Fibroblast of the aortic adventitia (primary cell): ENCODE measurements around the gene TMC3. TPM values are rescaled to one million over a fixed set of nuclear protein-coding genes. Genes with fewer than 3 reads are reported as not detected.

Experiments used
- DNase-seq: peaks from one replicate; pipeline ENCODE4 v3.0.0-alpha.2; 2010; ENCODE audit warnings: low read depth
- H3K4me3 ChIP-seq: 2 replicates; pipeline ENCODE4 v1.5.1; 2011; ENCODE audit warnings: low read depth, mild to moderate bottlenecking, control low read depth, low read length, moderate library complexity
- CTCF ChIP-seq: IDR thresholded peaks from 2 replicates; pipeline ENCODE4 v1.5.1; 2011; ENCODE audit warnings: mild to moderate bottlenecking, low read length, control low read depth, inconsistent platforms; ENCODE audit not compliant: insufficient read depth
- total RNA-seq: library from RNA; depleted of rRNA; stranded (reverse); fragments of >200 nt; gene quantifications from 2 replicates; pipeline ENCODE4 v1.2.3, GENCODE V29; 2012; ENCODE audit warnings: low replicate concordance

The TMC3 gene
- total RNA-seq, 1 donor: under 0.01 TPM

- H3K4me3 ChIP-seq: no peak overlapping the region
- no peak for DNase-seq
- TF ChIP-seq CTCF: no peak
These were observed 62.1 kb downstream of the TMC3 start for GRCh38 chr15:81311752-81312464.

- TF ChIP-seq CTCF: no peak
- no peak for DNase-seq
- no peak overlapping the region for H3K4me3 ChIP-seq
These were observed 63.5 kb downstream of the TMC3 start for GRCh38 chr15:81310480-81310879.

GRCh38 chr15:81309647-81310450 is 64.2 kb downstream of the TMC3 start:
- no peak overlapping the region for H3K4me3 ChIP-seq
- no peak for TF ChIP-seq CTCF
- peak; percentile 48 for DNase-seq

- DNase-seq: no peak
- TF ChIP-seq CTCF: no peak
These were observed 65.8 kb downstream of the TMC3 start for GRCh38 chr15:81308260-81308659.

GRCh38 chr15:81304226-81304625 is 69.8 kb downstream of the TMC3 start:
- DNase-seq: peak; percentile 39
- no peak for TF ChIP-seq CTCF

More at GRCh38 chr15:81308260-81308659, 65.8 kb downstream of the TMC3 start:
- H3K4me3 ChIP-seq: no peak overlapping the region

GRCh38 chr15:81303244-81304225 is 70.5 kb downstream of the TMC3 start:
- DNase-seq: no peak
- H3K4me3 ChIP-seq: no peak overlapping the region
- TF ChIP-seq CTCF: no peak

More at GRCh38 chr15:81304226-81304625, 69.8 kb downstream of the TMC3 start:
- no peak overlapping the region for H3K4me3 ChIP-seq
